Measurements from ENCODE around the gene TUBGCP5.

TUBGCP5 gene

DNA sequence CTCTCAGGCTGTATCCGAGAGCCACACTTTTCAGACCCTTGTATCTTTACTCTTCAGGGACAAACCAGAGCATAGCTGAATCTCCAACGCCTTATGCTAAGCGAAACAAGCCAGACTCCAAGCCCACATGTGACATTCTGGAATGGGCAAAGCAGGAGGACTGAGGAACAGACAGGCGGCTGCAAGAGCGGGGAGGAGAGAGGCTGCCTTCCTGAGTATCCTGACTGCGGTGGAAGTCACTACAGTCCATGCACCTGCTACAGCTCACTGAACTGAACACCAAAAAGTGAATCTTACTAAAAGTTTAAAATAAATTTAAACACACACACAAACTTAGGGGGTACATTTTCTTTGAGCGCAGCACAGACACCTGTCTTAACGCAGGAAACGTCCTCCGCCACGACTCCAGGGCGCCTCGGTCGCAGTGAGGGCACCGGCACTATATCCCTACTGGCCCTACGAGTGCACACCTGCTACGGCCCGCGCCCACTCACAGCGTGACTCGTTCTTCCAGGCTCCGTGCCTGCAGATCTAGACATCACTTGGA, 60.6 kb downstream of the TUBGCP5 start:
- DNase-seq (ENCODE audit: low spot score): peak; percentile 22

DNA sequence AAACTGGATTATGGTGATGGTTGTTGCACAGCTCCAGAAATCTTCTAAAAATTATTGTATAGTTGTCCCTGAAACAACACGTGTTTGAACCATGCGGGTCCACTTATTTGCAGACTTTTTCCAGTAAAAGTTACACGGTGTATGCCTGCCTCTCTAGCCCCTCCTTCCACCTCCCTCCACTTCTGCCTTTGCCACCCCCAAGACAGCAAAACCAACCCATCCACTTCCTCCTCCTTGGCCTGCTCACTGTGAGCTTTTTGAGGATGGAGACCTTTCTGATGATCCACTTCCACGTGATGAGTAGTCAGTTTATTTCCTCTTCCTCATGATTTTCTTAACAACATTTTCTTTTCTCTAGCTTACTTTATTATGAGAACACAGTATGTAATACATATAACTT, 64.6 kb downstream of the TUBGCP5 start:
- DNase-seq (ENCODE audit: low spot score): no peak

DNA sequence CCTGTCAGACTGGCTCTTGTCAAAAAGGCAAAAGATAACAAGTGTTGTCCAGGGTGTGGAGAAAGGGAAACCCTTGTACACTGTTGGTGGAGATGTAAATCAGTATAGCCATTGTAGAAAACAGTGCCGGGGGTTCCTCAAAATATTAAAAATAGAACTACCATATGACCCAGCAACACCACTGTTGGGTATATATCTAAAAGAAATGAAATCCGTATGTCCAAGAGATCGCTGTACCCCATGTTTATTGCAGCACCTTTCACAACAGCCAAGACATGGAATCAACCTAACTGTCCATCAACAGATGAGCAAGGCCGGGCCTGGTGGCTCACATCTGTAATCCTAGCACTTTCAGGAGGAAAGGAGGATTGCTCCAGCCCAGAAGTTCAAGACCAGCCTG, 65.4 kb downstream of the TUBGCP5 start:
- DNase-seq (ENCODE audit: low spot score): no peak

DNA sequence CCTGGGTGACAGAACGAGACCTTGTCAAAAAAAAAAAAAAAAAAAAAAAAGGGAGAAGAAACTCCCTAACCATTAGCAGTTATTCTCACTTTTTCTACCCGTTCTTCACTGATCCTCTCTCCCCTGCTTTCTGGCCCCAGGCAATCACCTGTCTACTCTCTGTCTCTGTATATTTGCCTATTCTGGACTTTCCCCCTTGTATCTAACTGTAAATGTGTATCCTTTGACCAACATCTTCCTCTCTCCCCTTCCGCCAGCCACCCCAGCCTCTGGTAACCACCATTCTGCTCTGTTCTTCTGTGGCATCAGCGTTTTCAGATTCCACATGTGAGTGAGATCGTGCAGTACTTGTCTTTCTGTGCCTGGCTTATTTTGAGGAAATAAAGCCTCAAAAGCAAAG, 66.1 kb downstream of the TUBGCP5 start:
- DNase-seq (ENCODE audit: low spot score): no peak

DNA sequence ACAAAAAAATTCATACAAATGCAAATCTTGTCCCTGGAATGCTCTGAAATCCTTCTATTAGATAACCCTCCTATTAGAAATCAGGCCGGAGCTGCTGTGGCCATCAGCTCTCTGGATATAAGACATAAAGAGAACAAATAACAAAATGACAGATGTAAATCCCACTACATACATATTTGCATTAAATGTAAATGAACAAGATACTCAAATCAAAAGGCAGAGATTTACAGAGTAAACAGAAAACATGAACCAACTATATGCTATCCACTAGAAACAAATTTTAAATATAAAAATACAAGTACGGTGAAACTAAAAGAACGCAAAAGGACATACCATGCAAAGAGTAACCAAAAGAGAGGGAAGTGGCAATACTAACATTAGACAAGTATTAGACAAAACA, 69.9 kb downstream of the TUBGCP5 start:
- DNase-seq (ENCODE audit: low spot score): no peak

DNA sequence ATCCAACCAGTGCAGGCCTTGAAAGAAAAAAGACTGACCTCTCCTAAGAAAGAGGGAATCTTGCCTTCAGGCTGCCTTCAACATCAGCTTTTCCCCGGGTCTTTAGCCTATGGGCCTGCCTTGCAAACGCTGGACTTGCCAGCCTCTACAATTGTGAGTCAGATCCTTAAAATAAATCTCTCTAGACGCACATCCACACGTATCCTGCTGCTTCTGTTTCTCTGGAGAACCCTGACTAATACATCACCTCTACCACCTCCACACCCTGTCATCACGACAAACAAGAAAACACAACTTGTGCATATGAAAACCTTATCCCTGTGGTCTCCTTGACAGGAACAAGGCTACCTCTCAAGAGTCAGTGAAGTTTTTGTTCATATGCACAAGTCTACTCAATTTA, 71.0 kb downstream of the TUBGCP5 start:
- peak; percentile 85 for DNase-seq (ENCODE audit: low spot score)

DNA sequence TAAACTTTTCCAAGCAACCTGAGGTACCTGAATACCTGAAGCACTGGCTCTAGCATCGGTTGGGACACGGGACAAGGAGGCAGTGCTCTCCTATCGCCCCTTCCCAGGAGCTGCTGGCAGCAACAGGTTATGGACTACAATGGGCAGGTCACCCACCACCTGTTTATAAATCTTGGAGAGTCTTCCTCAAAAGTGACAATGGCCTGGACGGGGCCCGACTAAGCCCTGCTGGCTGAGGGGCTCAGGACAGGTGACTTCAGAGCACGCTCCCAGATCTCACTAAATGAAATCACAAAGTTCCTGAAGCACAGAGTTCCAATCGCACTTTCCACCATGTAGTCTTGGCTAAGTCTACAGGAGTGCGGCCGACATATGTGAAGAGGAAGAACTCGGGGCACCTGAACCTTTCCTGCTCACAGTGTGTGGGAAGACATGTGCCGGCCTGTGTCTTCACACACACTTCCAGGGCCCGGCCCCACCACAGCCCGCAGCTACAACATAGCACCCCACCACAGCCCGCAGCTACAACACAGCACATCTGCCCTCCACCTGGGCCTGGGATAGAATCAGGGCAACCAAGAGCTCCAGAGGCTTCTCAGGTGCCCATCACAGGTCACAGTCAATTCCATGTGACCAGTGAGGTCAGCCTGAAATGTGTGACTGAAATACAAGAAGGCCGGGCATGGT, 72.1 kb downstream of the TUBGCP5 start:
- no peak for DNase-seq (ENCODE audit: low spot score)

DNA sequence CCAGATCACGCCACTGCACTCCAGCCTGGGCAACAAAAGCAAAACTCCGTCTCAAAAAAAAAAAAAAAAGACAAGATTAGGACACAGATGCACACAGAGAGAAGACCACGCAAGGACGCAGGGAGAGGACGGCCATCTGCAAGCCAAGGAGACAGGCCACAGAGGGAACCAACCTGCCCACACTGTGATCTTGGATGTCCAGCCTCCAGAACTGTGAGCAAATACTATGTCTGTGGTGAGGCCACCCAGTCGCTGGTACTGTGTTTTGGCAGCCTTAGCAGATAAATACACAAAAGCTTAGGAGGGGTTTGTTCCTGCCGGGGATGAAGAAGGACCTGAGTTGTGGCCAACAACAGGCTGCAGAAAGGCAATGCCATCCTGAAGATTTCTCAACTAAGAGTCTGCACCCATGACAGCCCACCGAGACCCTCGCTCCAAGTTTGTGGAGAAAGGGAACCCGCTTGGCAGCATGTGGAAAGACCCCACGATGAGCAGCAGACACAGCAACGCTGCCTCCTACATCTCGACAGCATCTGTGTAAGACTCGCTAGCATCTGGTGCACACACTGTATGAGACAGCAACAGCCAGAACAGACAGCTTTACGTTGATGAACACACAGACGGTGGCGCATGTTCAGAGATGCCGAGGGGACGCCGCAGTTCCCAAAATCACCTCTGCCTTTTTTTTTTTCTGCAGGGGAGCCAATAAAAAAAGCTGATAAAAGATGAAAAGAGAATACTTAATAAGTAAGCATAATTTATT, 72.9 kb downstream of the TUBGCP5 start:
- DNase-seq (ENCODE audit: low spot score): no peak

DNA sequence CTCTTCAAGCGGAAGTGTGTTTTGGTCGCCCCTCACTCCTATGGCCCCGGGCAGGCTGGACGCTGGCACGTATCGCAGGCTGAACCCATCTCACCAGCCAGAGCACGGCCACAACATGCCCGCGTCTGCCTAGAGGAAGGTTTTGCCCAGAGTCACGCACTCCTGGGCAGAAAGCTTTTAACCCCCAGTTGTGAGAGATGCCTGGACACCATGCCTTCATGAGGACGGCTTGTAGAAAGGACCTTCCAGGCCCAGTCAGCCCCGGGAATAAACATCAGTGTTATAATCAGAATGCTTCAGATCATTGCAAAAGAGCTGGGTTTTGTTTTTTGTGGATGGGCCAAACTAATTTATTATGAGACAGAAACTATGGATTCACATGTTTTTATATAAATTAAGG, 75.7 kb downstream of the TUBGCP5 start:
- no peak for DNase-seq (ENCODE audit: low spot score)

DNA sequence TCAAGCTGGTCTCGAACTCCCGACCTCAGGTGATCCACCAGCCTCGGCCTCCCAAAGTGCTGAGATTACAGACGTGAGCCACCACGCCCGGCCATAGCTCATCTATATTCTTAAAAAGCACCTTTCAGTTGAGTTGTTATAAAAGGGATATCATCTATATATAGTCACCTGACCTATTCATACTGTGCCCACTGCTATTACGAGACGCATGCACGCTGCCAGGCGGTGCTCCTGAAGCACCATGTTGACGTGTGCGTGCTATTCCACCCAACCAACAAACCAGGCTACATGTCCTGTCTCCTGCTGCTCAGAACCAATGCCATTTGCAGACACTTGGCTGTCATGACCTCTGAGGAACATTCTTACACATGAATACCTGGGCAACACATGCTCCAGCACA, 76.8 kb downstream of the TUBGCP5 start:
- no peak for DNase-seq (ENCODE audit: low spot score)

DNA sequence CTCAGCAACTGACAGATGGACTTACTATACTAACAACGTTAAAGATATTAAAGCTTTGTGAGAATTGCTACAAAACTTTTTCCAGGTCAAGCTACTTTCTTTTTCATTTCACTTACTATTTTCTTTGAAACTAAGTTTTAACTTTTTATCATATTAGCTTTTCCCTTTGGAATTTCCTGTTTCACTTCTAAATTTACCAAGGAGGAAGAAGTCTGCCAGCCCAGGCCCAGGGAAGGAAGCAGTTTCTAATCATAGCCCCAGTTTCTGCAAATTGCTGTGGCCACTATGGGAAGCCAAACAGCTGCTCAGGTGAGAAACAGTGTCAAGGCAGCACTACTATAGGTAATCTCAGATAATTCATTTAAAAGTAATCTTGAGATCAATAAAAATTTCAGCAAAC, 77.6 kb downstream of the TUBGCP5 start:
- no peak for DNase-seq (ENCODE audit: low spot score)

DNA sequence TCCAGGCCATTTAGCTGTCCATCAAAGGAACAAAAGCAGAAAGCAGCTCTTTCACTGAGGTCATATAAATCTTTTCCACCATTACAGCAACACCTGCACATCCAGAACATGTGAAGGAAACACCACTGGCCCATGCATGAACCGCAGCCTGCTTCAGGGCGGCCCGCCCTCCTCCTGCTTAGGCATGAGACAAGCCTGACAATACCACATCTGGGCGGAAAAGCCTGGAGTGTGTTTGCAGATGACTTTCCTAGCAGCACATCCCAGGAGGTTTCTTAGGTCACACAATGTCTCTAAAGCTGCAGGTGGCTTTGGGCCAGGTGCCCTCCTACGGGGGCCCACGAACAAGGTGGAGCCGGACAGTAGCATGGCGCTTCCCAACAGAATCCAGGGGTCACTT, 78.8 kb downstream of the TUBGCP5 start:
- no peak for DNase-seq (ENCODE audit: low spot score)

DNA sequence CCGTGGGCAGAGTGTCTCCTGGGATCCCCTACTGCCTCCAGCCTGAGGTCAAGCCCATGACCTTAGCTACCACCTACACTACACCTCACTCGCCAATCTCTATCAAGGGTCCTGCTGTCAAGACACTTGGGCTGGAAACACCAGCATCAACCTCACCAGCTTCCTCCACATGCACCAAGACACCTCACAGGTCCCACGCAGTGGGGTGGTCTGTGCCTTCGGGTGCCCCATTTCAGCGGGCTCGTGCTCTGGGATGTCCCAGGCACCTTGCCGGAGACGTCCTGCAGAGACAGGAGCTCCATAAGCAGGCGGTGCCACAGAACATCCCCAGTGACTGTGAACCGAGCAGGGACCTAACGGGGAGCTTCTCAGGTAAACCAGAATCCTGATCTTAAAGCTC, 79.2 kb downstream of the TUBGCP5 start:
- DNase-seq (ENCODE audit: low spot score): no peak

DNA sequence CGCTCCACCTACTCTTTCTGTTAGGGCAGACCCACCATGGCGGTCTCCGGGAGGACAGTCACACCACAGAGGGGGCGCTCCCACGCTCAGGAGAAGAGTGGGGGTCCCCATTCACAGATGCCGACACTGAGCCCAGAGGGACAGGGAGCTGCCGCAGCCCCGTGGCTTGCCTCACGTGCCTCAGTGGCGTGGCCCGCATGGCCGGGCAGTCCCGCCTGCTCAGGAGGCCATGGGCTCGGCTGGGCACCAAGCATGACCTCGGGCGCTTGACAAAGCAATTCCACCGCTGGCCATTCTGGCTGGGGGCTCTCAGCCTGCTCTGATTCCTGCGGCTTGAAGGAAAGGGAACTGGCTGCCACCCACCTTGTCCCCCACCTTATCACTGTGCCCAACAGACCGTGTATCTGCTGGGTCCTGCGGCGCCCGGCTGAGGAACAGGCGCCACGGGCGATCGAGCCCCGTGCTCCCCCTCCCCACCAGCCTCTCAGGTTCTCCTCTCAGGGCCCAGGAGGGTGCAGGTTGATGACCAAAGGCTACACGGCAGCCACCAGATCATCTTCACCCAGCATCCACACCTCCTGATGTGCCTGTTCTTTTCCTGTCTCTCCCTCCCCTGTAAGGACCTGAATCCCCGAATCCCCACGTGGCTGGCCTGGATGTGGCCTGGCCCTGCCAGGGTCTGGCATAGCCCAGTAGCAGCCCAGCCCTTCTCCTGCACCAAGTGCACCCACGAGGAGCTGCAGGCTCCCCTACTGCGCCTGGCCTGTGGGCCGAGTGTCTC, 79.9 kb downstream of the TUBGCP5 start:
- DNase-seq (ENCODE audit: low spot score): no peak

DNA sequence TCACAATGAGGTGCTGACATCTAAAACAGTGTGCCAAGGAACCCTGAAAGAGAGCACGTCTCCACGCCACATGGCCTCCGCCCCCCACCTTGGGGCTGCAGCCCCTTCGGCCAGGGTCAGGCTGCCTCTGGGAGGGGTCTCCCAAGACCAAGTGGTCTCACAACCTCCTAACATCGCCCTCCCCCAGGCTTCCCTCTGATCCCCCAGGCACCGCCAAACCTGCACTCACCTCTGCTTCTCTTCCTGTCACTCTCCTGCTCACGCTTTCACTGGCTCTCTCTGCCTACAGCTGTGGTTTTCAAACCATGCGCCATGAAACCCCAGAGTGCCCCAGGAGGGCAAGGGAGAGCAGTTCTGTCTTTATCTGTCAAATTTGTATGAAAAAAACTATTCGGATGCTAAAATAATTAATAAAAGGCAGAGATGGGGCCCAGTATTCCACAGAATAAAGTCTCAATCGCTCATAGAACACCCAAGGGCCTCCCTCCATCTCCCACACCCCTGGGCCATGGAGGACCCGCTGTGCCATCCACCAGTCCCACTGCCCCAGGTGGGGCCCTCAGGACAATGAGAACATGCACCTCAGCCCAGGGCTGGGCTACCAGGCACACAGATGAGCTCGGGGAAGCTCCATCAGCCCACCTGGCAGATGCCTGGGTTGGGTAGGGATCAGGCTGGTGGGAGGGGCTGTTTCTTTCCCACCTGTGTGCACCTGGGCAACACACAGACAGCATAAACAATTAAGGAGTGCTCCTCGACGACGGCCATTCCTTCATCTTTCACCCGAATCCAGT, 80.7 kb downstream of the TUBGCP5 start:
- no peak for DNase-seq (ENCODE audit: low spot score)

DNA sequence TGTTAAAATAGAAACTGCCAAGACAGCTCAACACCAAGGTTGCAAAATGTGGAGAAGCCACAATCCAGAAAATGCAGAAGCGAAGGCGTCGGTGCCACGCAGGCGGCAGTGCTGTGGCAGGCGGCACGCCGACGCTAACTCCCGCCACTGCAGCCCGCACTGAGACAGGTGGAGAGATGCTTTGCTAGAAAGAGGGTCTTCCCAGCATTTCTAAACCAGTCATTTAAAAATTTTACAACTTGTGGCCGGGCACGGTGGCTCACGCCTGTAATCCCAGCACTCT, 82.5 kb downstream of the TUBGCP5 start:
- no peak for DNase-seq (ENCODE audit: low spot score)

DNA sequence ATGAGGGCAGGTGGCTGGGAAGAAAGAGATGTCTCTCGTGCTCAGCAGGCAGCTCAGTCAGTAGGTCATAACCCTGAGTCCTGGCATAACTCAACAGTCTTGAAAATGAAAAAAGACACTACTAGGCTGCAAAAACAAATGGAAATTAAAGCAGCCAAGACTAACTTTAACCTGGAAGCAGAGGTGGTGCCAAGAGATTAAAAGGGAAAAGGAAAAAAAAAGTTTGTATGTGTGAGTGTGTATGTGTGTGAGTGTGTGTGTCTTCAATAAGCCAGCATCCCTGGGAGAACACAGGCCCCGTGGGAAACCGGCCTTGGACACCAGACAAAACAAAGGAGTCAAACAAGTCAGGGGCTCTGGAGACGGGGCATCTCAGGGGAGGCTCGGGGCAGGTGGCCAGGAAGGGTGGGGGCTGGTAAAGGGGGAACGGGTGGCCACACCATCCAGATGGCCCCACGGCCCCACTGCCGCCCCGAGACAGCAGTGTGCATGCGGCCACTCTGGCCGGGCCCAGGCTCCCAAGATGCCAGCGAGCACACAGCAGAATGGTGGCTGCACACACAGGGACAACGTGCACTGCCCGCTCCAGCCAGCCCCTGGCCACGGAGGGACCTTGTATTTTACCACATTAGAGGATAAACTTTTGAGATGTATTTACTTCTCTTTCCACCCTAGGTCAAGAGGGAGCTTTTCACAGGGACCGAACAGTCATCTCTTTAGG, 83.0 kb downstream of the TUBGCP5 start:
- DNase-seq (ENCODE audit: low spot score): no peak

DNA sequence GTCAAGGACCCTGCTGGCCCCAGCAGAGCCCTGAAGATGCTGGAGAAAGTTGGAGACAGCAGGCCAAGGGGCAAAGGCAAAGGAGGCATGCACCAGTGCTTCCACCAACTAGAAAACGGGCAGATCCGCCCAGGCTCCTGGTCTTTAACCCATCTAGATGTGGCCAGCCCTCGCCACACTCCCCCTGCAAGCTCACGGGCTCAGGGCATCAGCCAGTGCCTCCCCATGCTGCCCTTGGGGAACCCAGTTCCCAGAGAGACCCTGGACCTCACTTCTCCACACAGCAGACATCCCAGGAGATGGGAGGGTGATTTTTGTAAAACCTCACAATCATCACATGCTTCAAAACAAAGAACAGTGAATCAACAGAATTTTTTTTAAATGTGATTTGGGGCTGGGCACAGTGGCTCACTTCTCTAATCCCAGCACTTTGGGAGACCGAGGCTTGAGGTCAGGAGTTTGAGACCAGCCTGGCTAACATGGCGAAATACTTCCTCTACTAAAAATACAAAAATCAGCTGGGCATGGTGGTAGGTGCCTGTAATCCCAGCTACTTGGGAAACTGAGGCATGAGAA, 83.7 kb downstream of the TUBGCP5 start:
- DNase-seq (ENCODE audit: low spot score): no peak

DNA sequence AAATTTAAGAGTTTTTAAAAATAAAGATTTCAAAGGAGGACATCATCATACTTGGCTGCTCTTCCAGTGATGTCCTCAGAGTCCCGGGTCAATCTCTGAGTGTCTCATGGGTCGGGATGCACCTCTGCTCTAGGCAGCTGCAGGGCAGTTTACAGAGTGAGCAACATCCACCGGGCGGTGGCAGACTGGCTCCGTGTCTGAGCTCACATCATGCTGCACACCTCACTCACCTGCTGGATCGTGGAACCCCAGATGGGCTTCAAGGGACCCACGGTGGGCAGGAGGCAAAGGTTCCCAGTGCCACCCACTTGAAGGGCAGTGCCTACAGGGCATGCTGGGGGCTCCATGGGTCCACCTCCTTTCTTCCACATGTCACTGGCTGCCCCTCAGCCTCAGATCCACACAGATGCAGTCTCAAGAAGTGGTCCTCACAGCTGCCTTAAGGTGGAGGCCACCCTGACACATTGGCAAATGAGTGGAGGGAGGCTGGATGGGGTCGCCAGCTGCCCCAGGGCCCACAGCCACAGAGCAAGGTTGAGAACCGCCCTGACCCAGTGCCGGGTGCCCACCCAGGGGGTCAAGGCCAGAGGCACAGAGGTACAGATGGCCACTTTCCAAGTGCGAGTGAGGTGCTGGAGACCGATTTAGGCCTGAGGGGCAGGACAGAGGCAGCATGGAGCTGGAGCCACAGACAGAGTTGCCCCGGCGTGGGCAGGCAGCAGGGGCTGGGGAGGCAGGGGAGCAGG, 84.4 kb downstream of the TUBGCP5 start:
- DNase-seq (ENCODE audit: low spot score): no peak

DNA sequence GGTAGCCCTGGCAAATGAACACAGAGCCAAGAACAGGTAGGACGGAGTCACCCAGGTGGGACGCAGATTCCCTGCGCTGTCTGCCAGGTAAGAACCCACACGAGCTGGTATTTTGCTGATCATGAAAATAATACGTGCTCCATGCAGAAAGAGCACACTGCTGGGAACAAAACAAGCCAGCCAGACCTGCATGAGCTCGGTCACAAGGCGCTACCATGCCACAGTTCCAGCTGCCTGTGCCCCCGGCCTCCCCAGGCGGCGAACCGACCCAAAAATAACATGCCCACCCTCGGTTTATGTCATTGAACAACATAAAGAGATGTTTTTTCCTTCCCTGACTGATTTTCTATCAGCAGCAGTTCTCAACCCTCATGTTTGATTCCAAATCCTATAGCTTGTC, 85.0 kb downstream of the TUBGCP5 start:
- DNase-seq (ENCODE audit: low spot score): no peak
